ENCODE data around the gene SIPA1L3.
A peak's percentile ranks its signal among the peaks of the same experiment; 100 is the strongest.

SIPA1L3 gene

DNA sequence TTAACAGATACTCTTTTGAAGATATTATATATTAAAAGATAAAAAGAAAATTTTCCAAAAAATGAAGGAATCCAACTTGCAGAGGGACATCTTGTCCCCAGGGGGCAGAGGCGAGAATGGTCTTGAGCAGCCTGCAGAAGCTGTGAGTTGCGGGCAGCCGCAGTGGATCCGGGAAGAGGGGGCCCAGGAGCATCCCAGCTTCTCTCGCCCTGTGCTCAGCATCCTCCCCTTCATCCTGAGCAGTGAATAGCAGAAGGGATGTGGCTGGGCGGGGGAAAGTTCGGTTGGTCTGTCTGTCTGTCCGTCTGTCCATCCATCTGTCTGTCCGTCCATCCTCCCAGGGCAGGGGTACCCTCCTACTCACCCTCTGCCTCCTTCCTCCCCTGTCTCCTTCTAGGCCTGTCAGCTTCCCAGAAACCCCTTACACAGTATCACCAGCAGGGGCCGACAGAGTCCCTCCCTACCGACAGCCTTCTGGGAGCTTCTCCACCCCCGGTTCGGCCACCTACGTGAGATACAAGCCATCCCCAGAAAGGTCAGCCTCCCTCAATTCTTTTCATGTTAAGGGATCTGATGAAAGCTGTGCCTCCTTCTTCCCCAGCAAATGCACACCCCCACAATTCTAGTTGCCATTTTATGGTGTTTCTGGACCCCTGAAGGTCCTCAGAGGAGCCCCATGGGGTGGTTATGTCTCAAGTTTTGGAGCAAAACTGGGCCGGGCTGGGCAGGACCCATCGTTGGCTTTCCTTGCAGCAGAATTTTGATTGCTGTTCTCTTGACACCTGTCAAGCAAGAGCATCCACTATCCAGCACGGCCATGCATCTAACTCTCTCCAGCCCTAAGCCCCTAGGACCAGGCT lies 235.4 kb downstream of the SIPA1L3 start (continued):
- TF ChIP-seq ZNF24 (tag by site-specific recombination; IDR thresholded peaks at IDR 0.05) (no peak), MEIS1 (CRISPR knock-in tag; IDR thresholded peaks at IDR 0.05; ENCODE audit: borderline replicate concordance) (no peak), ZNF19 (tag by site-specific recombination; IDR thresholded peaks at IDR 0.05; ENCODE audit: low read depth) (no peak), ZNF311 (tag by site-specific recombination; IDR thresholded peaks at IDR 0.05; ENCODE audit: borderline replicate concordance) (no peak), ZNF140 (tag by site-specific recombination; IDR thresholded peaks at IDR 0.05) (no peak), ZNF530 (tag by site-specific recombination; IDR thresholded peaks at IDR 0.05; ENCODE audit: low read depth) (no peak), ZNF174 (tag by site-specific recombination; IDR thresholded peaks at IDR 0.05) (no peak), ZFHX2 (tag by site-specific recombination; conservative IDR thresholded peaks at IDR 0.05) (peak; percentile 96), ZNF10 (tag by site-specific recombination; IDR thresholded peaks at IDR 0.05) (no peak), ZIC2 (tag by site-specific recombination; IDR thresholded peaks at IDR 0.05) (no peak), ZNF654 (tag by site-specific recombination; IDR thresholded peaks at IDR 0.05; ENCODE audit: low read depth) (peak; percentile 96), OVOL3 (tag by site-specific recombination; IDR thresholded peaks at IDR 0.05) (no peak), ZSCAN23 (tag by site-specific recombination; IDR thresholded peaks at IDR 0.05) (no peak), ZNF274 (IDR thresholded peaks at IDR 0.05; ENCODE audit: low read length) (no peak), ZNF274 (tag by site-specific recombination; IDR thresholded peaks at IDR 0.05; ENCODE audit: borderline replicate concordance) (no peak), ZNF16 (tag by site-specific recombination; IDR thresholded peaks at IDR 0.05; ENCODE audit: low read depth) (no peak), OSR2 (tag by site-specific recombination; IDR thresholded peaks at IDR 0.05) (no peak), ZNF610 (tag by site-specific recombination; IDR thresholded peaks at IDR 0.05; ENCODE audit: borderline replicate concordance) (no peak), ZNF202 (tag by site-specific recombination; IDR thresholded peaks at IDR 0.05; ENCODE audit: borderline replicate concordance) (no peak), ZNF600 (tag by site-specific recombination; IDR thresholded peaks at IDR 0.05) (no peak), ZBTB1 (tag by site-specific recombination; IDR thresholded peaks at IDR 0.05) (no peak)
- TF ChIP-seq, protein P1, sequence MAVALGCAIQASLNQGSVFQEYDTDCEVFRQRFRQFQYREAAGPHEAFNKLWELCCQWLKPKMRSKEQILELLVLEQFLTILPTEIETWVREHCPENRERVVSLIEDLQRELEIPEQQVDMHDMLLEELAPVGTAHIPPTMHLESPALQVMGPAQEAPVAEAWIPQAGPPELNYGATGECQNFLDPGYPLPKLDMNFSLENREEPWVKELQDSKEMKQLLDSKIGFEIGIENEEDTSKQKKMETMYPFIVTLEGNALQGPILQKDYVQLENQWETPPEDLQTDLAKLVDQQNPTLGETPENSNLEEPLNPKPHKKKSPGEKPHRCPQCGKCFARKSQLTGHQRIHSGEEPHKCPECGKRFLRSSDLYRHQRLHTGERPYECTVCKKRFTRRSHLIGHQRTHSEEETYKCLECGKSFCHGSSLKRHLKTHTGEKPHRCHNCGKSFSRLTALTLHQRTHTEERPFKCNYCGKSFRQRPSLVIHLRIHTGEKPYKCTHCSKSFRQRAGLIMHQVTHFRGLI (tag by site-specific recombination; IDR thresholded peaks at IDR 0.05): no peak
- TF ChIP-seq, protein P2, sequence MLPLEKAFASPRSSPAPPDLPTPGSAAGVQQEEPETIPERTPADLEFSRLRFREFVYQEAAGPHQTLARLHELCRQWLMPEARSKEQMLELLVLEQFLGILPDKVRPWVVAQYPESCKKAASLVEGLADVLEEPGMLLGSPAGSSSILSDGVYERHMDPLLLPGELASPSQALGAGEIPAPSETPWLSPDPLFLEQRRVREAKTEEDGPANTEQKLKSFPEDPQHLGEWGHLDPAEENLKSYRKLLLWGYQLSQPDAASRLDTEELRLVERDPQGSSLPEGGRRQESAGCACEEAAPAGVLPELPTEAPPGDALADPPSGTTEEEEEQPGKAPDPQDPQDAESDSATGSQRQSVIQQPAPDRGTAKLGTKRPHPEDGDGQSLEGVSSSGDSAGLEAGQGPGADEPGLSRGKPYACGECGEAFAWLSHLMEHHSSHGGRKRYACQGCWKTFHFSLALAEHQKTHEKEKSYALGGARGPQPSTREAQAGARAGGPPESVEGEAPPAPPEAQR (tag by site-specific recombination; IDR thresholded peaks at IDR 0.05): no peak
- TF ChIP-seq, protein P3, sequence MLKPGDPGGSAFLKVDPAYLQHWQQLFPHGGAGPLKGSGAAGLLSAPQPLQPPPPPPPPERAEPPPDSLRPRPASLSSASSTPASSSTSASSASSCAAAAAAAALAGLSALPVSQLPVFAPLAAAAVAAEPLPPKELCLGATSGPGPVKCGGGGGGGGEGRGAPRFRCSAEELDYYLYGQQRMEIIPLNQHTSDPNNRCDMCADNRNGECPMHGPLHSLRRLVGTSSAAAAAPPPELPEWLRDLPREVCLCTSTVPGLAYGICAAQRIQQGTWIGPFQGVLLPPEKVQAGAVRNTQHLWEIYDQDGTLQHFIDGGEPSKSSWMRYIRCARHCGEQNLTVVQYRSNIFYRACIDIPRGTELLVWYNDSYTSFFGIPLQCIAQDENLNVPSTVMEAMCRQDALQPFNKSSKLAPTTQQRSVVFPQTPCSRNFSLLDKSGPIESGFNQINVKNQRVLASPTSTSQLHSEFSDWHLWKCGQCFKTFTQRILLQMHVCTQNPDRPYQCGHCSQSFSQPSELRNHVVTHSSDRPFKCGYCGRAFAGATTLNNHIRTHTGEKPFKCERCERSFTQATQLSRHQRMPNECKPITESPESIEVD (tag by site-specific recombination; IDR thresholded peaks at IDR 0.05): no peak
- TF ChIP-seq, protein P4, sequence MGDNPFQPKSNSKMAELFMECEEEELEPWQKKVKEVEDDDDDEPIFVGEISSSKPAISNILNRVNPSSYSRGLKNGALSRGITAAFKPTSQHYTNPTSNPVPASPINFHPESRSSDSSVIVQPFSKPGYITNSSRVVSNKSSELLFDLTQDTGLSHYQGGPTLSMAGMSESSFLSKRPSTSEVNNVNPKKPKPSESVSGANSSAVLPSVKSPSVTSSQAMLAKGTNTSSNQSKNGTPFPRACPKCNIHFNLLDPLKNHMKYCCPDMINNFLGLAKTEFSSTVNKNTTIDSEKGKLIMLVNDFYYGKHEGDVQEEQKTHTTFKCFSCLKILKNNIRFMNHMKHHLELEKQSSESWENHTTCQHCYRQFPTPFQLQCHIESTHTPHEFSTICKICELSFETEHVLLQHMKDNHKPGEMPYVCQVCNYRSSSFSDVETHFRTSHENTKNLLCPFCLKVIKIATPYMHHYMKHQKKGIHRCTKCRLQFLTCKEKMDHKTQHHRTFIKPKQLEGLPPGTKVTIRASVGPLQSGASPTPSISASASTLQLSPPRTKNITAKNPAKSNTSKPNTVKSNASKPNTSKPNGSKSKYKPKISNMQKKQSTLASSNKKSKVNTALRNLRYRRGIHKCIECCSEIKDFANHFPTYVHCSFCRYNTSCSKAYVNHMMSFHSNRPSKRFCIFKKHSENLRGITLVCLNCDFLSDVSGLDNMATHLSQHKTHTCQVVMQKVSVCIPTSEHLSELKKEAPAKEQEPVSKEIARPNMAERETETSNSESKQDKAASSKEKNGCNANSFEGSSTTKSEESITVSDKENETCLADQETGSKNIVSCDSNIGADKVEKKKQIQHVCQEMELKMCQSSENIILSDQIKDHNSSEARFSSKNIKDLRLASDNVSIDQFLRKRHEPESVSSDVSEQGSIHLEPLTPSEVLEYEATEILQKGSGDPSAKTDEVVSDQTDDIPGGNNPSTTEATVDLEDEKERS (tag by site-specific recombination; IDR thresholded peaks at IDR 0.05): no peak
- TF ChIP-seq, protein P5, sequence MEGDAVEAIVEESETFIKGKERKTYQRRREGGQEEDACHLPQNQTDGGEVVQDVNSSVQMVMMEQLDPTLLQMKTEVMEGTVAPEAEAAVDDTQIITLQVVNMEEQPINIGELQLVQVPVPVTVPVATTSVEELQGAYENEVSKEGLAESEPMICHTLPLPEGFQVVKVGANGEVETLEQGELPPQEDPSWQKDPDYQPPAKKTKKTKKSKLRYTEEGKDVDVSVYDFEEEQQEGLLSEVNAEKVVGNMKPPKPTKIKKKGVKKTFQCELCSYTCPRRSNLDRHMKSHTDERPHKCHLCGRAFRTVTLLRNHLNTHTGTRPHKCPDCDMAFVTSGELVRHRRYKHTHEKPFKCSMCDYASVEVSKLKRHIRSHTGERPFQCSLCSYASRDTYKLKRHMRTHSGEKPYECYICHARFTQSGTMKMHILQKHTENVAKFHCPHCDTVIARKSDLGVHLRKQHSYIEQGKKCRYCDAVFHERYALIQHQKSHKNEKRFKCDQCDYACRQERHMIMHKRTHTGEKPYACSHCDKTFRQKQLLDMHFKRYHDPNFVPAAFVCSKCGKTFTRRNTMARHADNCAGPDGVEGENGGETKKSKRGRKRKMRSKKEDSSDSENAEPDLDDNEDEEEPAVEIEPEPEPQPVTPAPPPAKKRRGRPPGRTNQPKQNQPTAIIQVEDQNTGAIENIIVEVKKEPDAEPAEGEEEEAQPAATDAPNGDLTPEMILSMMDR (tag by site-specific recombination; IDR thresholded peaks at IDR 0.05): peak; percentile 90
- TF ChIP-seq, protein P6, sequence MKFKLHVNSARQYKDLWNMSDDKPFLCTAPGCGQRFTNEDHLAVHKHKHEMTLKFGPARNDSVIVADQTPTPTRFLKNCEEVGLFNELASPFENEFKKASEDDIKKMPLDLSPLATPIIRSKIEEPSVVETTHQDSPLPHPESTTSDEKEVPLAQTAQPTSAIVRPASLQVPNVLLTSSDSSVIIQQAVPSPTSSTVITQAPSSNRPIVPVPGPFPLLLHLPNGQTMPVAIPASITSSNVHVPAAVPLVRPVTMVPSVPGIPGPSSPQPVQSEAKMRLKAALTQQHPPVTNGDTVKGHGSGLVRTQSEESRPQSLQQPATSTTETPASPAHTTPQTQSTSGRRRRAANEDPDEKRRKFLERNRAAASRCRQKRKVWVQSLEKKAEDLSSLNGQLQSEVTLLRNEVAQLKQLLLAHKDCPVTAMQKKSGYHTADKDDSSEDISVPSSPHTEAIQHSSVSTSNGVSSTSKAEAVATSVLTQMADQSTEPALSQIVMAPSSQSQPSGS (tag by site-specific recombination; IDR thresholded peaks at IDR 0.05; ENCODE audit: low read depth): no peak
- TF ChIP-seq, protein P7, sequence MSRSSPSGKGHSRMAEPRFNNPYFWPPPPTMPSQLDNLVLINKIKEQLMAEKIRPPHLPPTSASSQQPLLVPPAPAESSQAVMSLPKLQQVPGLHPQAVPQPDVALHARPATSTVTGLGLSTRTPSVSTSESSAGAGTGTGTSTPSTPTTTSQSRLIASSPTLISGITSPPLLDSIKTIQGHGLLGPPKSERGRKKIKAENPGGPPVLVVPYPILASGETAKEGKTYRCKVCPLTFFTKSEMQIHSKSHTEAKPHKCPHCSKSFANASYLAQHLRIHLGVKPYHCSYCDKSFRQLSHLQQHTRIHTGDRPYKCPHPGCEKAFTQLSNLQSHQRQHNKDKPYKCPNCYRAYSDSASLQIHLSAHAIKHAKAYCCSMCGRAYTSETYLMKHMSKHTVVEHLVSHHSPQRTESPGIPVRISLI (tag by site-specific recombination; IDR thresholded peaks at IDR 0.05): no peak
